ENCODE data around the gene PTH1R. TPM values are rescaled to one million over a fixed set of nuclear protein-coding genes. Genes with fewer than 3 reads are reported as not detected.

The PTH1R gene
- polyA plus RNA-seq, 6 donors from 2014 or later = not detected

GRCh38 chr3:46913644-46914043 lies 36.1 kb downstream of the PTH1R start:
- H3K9me3 Mint-ChIP-seq = peaks cover 2 to 5% (median 4%) of the 10 kb centered on the region in 7 donors
- H3K27ac Mint-ChIP-seq = peak overlapping the region in 2 of 6 donors; percentile 19 to 56
- peaks cover 9 to 14% (median 11%) of the 10 kb centered on the region in 3 donors for H3K4me1 Mint-ChIP-seq
- H3K4me3 Mint-ChIP-seq = no peak overlapping the region
- ATAC-seq (ENCODE audit: low read depth in 2 of 2) (no peak), DNase-seq (no peak)
- no peaks in the 10 kb centered on the region for H3K27me3 Mint-ChIP-seq
- H3K36me3 Mint-ChIP-seq = peaks cover 18 to 27% of the 10 kb centered on the region in 2 donors

- Mint-ChIP-seq H3K27ac (peak overlapping the region in 3 of 6 donors; percentile 1 to 34 (median 2)), H3K27me3 (no peaks in the 10 kb centered on the region), H3K36me3 (peaks cover 24 to 33% of the 10 kb centered on the region in 2 donors), H3K4me1 (peaks cover 2 to 8% (median 7%) of the 10 kb centered on the region in 3 donors), H3K4me3 (no peak overlapping the region), H3K9me3 (peaks cover 2 to 5% (median 4%) of the 10 kb centered on the region in 7 donors)
- ATAC-seq (ENCODE audit: low read depth in 2 of 2) (no peak), DNase-seq (no peak)
These were observed 37.3 kb downstream of the PTH1R start for GRCh38 chr3:46914849-46915248.

DNA sequence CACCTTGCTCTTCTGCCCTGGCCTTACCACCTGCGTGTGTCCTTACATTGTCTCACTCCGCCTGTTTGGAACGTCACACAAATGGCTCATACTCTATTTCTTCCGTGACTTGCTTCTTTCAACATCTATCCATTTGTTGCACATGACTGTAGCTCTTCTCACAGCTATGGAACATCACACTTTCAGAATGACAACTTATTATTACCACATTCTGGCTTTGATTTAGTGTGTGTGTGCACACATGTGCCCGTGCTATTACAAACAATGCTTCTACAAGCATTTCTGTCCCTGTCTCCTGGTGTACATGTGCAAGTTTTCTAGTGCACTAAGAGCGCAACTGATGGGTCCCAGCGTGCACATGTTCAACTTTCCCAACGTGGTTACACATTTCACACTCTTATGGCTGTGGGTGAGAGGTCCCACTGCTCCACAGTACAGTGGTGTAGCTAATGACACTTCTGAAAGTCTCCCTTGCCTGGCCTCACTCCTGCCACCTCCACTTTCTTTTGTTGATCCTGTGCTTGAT lies 37.8 kb downstream of the PTH1R start:
- no peak for DNase-seq
- H3K27ac Mint-ChIP-seq = peak overlapping the region in 3 of 6 donors; percentile 2 to 34 (median 15)
- H3K4me1 Mint-ChIP-seq = peaks cover 2 to 8% (median 7%) of the 10 kb centered on the region in 3 donors
- H3K27me3 Mint-ChIP-seq = no peaks in the 10 kb centered on the region
- peaks cover 2 to 5% (median 4%) of the 10 kb centered on the region in 7 donors for H3K9me3 Mint-ChIP-seq
- H3K36me3 Mint-ChIP-seq = peaks cover 27 to 38% of the 10 kb centered on the region in 2 donors
- ATAC-seq (ENCODE audit: low read depth in 2 of 2) = no peak
- no peak overlapping the region for H3K4me3 Mint-ChIP-seq

DNA sequence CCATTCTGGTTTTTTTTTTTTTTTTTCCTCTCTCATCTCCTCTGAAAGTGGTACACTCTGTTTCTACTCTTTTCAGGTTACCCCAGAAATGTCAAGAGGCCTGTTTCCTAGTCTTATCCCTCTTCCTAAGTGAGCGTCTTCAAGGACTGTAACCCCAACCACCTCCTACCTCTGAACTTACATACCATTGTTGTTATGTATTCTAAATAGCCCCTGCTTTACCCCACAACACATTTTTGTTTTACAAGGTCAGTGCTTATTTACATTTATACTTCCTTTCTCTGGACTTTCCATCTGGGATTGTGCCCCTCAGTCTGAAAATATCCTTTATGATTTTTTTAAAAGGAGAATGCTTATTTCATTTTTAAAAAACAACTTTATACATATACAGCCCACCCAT lies 38.8 kb downstream of the PTH1R start:
- ATAC-seq (ENCODE audit: low read depth in 2 of 2) (no peak), DNase-seq (no peak)
- Mint-ChIP-seq H3K27me3 (no peaks in the 10 kb centered on the region), H3K4me1 (peaks cover 2 to 8% (median 7%) of the 10 kb centered on the region in 3 donors), H3K4me3 (no peak overlapping the region), H3K27ac (peak overlapping the region in 5 of 6 donors; percentile 22 to 83 (median 68)), H3K9me3 (peaks cover 2 to 5% (median 4%) of the 10 kb centered on the region in 7 donors), H3K36me3 (peaks cover 27 to 39% of the 10 kb centered on the region in 2 donors)

DNA sequence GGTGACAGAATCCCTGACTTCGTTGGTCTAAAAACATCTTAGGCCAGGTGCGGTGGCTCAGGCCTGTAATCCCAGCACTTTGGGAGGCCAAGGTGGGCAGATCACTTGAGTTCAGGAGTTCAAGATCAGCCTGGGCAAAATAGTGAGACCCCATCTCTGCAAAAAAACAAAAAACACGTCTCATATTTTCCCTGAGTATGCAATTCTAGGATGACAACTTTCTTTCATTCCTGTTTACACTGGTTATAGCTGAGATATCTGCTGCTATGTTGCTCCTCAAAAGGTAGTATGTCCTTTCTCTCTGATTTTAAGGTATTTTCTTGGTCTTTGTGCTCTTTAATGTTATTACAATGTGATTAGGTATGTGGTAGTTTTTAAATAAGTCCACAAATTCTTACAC lies 39.3 kb downstream of the PTH1R start:
- no peak overlapping the region for H3K4me3 Mint-ChIP-seq
- no peak overlapping the region for H3K27ac Mint-ChIP-seq
- H3K9me3 Mint-ChIP-seq = peaks cover 2 to 5% (median 4%) of the 10 kb centered on the region in 7 donors
- no peak for DNase-seq
- peaks cover 2 to 8% (median 7%) of the 10 kb centered on the region in 3 donors for H3K4me1 Mint-ChIP-seq
- H3K36me3 Mint-ChIP-seq = peaks cover 27 to 39% of the 10 kb centered on the region in 2 donors
- H3K27me3 Mint-ChIP-seq = no peaks in the 10 kb centered on the region
- ATAC-seq (ENCODE audit: low read depth in 2 of 2) = no peak

- ATAC-seq (ENCODE audit: low read depth in 2 of 2) = no peak
- DNase-seq = no peak
- H3K27me3 Mint-ChIP-seq = no peaks in the 10 kb centered on the region
- H3K4me1 Mint-ChIP-seq = peaks cover 2 to 8% (median 7%) of the 10 kb centered on the region in 3 donors
- peaks cover 2 to 5% (median 4%) of the 10 kb centered on the region in 7 donors for H3K9me3 Mint-ChIP-seq
- H3K27ac Mint-ChIP-seq = no peak overlapping the region
- peaks cover 27 to 39% of the 10 kb centered on the region in 2 donors for H3K36me3 Mint-ChIP-seq
- H3K4me3 Mint-ChIP-seq = no peak overlapping the region
These were observed 39.7 kb downstream of the PTH1R start for GRCh38 chr3:46917257-46917656.

GRCh38 chr3:46918202-46918601 lies 40.7 kb downstream of the PTH1R start:
- Mint-ChIP-seq H3K4me3 (no peak overlapping the region), H3K9me3 (peaks cover 2 to 5% (median 4%) of the 10 kb centered on the region in 7 donors), H3K4me1 (peaks cover 4 to 13% (median 9%) of the 10 kb centered on the region in 3 donors), H3K27me3 (no peaks in the 10 kb centered on the region), H3K36me3 (peaks cover 27 to 41% of the 10 kb centered on the region in 2 donors), H3K27ac (peak overlapping the region in 2 of 6 donors; percentile 11 to 17)
- no peak for ATAC-seq (ENCODE audit: low read depth in 2 of 2)
- DNase-seq = no peak

- peaks cover 2 to 5% (median 4%) of the 10 kb centered on the region in 7 donors for H3K9me3 Mint-ChIP-seq
- H3K27me3 Mint-ChIP-seq = no peaks in the 10 kb centered on the region
- peak overlapping the region in 1 of 6 donors; percentile 11 for H3K27ac Mint-ChIP-seq
- DNase-seq = no peak
- H3K4me1 Mint-ChIP-seq = peaks cover 7 to 14% (median 13%) of the 10 kb centered on the region in 3 donors
- no peak overlapping the region for H3K4me3 Mint-ChIP-seq
- H3K36me3 Mint-ChIP-seq = peaks cover 27 to 44% of the 10 kb centered on the region in 2 donors
- no peak for ATAC-seq (ENCODE audit: low read depth in 2 of 2)
These were observed 41.1 kb downstream of the PTH1R start for GRCh38 chr3:46918634-46919033.

DNA sequence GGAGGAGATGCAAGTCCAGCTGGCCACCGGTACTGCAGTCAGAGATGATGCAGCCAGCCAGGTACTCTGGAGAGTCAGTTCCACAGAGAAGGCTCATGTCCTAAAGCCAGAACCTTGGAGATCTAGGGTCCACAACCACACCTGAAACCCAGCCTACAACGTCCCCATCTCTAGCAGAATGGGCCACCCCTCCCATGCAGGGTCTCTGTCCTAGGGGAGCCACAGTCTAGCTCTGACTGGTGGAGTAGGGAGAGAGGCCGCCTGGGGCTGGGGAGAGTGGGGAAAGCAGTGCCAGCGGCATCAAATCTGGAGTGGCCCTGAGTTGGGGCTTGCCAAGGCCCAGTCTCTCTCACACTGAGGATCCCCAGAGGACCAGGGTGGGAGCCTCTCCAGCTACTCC lies 43.5 kb downstream of the PTH1R start:
- Mint-ChIP-seq H3K4me1 (peaks cover 23 to 27% (median 27%) of the 10 kb centered on the region in 3 donors), H3K9me3 (peaks cover 2 to 5% (median 4%) of the 10 kb centered on the region in 7 donors), H3K36me3 (peaks cover 27 to 43% of the 10 kb centered on the region in 2 donors), H3K27me3 (no peaks in the 10 kb centered on the region), H3K4me3 (no peak overlapping the region), H3K27ac (peak overlapping the region in 1 of 6 donors; percentile 24)
- ATAC-seq (ENCODE audit: low read depth in 2 of 2) (no peak), DNase-seq (no peak)

DNA sequence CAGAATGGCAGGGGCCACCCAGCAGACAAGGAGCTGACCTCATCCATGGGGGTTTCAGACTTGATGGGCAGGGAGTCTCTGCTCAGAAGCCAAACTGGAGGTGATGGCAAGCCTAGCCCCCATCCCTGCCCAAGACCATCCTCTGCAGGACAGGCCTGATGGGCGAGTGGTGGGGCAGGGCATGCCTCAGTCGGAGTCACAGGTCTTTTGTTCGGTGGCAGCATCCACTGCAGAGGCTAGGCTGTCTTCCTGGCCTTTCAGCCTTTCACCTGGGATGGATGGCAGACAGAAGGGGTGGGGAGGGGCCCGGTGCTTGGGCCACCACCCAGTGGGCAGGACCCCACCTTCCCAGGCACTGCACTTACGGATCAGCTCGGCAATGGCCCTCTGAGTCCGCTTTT lies 44.4 kb downstream of the PTH1R start:
- Mint-ChIP-seq H3K27me3 (no peaks in the 10 kb centered on the region), H3K27ac (peak overlapping the region in 1 of 6 donors; percentile 44), H3K36me3 (peaks cover 27 to 35% of the 10 kb centered on the region in 2 donors), H3K4me3 (no peak overlapping the region), H3K9me3 (peaks cover 2 to 5% (median 4%) of the 10 kb centered on the region in 7 donors), H3K4me1 (peaks cover 30 to 36% (median 36%) of the 10 kb centered on the region in 3 donors)
- DNase-seq (no peak), ATAC-seq (ENCODE audit: low read depth in 2 of 2) (no peak)

GRCh38 chr3:46922426-46922825 lies 44.9 kb downstream of the PTH1R start:
- Mint-ChIP-seq H3K4me1 (peaks cover 33 to 41% (median 41%) of the 10 kb centered on the region in 3 donors), H3K36me3 (peaks cover 22 to 29% of the 10 kb centered on the region in 2 donors), H3K9me3 (peaks cover 2 to 6% (median 5%) of the 10 kb centered on the region in 7 donors), H3K27me3 (no peaks in the 10 kb centered on the region), H3K4me3 (no peak overlapping the region), H3K27ac (peak overlapping the region in 4 of 6 donors; percentile 63 to 90 (median 75))
- ATAC-seq (ENCODE audit: low read depth in 2 of 2) (no peak), DNase-seq (no peak)

GRCh38 chr3:46922871-46923558 lies 45.5 kb downstream of the PTH1R start:
- ATAC-seq (ENCODE audit: low read depth in 2 of 2) (no peak), DNase-seq (no peak)
- Mint-ChIP-seq H3K9me3 (peaks cover 0 to 6% (median under 1%) of the 10 kb centered on the region in 7 donors), H3K27ac (peak overlapping the region; percentile 50 to 92 (median 88)), H3K4me1 (peaks cover 34 to 47% (median 43%) of the 10 kb centered on the region in 3 donors), H3K27me3 (no peaks in the 10 kb centered on the region), H3K36me3 (peaks cover 16 to 23% of the 10 kb centered on the region in 2 donors), H3K4me3 (peak overlapping the region in 4 of 8 donors; percentile 46 to 70 (median 56))

- Mint-ChIP-seq H3K36me3 (peaks cover 14 to 21% of the 10 kb centered on the region in 2 donors), H3K4me3 (peak overlapping the region in 7 of 8 donors; percentile 46 to 70 (median 47)), H3K4me1 (peaks cover 40 to 55% (median 50%) of the 10 kb centered on the region in 3 donors), H3K9me3 (peaks cover 0 to 7% (median 6%) of the 10 kb centered on the region in 7 donors), H3K27me3 (no peaks in the 10 kb centered on the region), H3K27ac (peak overlapping the region; percentile 83 to 92 (median 89))
- no peak for ATAC-seq (ENCODE audit: low read depth in 2 of 2)
- peak; percentile 30 for DNase-seq
These were observed 46.2 kb downstream of the PTH1R start for GRCh38 chr3:46923559-46924350.

Measured in naive B cell (primary cell).